ENCODE results near the gene ANKRD7.

The ANKRD7 gene, protein sequence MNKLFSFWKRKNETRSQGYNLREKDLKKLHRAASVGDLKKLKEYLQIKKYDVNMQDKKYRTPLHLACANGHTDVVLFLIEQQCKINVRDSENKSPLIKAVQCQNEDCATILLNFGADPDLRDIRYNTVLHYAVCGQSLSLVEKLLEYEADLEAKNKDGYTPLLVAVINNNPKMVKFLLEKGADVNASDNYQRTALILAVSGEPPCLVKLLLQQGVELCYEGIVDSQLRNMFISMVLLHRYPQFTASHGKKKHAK

DNA sequence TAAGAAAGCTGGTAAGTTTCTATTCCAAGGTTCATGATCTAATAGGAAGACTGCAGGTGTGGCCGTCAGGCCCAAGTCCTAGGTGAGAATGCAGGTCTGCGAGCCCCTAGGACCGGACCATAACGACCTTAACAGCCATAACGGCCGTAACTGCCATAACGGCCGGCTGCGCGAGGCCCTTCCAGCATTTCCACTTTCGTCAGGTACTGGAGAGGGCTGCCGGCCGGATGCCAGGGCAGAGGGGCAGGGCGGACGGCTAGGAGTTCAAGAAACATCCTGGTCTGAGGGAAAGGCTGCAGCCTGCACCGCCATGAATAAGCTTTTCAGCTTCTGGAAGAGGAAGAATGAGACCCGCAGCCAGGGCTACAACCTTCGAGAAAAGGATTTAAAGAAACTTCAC is at the start of gene ANKRD7:
TSS of gene ANKRD7 (plus strand) at position 184 of the 400 bp plus-strand sequence. CDS start at position 311, 127 bp downstream.
- DNase-seq: no peak

- DNase-seq: no peak
Observed at GRCh38 chr7:118175740-118176139, 48.8 kb upstream of the ANKRD7 start.

DNA sequence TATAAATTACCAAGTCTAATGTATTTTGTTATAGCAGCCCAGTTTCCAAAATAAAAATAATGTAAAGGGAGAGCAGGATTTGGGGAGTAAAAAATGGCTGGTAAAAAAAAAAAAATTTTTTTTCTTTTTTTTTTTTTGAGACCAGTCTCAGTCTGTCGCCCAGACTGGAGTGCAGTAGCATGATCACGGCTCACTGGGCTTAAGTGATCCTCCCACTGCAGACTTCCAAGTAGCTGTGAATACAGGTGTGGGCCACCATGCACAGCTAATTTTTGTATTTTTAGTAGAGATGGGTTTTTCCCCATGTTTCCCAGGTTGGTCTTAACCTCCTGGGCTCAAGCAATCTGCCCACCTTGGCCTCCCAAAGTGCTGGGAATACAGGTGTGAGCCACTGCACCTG is 45.3 kb upstream of the ANKRD7 start:
- DNase-seq: no peak

DNA sequence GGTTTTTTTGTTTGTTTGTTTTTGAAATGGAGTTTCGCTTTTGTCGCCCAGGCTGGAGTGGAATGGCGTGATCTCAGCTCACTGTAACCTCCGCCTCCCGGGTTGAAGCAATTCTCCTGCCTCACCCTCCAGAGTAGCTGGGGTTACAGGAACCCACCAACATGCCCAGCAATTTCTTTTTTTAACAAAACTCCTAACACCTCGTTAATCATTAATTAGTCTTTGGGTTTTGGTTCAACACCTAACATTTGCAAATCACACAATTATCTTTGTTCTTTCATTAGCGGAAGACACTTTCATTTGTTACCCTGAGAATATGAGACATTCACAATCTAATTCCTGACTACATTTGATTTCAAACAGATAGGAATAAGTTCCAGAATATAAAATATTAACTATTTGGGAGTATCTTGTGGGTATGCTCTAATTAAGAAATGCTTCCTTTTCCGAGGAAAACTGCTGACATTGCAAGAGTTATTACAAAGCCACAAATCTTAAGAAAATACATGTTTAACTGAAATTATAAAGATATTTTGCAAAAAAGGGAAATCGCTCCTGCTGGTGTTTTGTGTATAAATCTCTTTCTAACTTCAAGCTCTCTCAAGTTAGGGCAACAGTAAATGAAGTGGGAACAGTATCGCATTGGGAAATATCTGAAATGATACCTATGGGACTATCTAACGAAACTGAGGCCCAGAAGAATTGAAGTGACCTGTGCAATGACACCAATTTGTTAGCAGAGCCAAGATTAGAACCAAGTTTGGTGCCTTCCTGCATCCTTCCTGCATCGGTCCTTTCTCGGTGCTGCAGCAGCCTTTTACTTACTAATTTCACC is 41.7 kb upstream of the ANKRD7 start:
- DNase-seq: no peak

- DNase-seq: no peak
Observed at GRCh38 chr7:118183428-118183785, 41.1 kb upstream of the ANKRD7 start.

GRCh38 chr7:118183786-118184564 is 40.5 kb upstream of the ANKRD7 start, which contains the start of gene LSM8:
LSM8 (plus strand) TSS chr7:118184164; CDS start chr7:118184224, 60 bp downstream.
- peak; percentile 93 for DNase-seq

- DNase-seq: no peak
Observed at GRCh38 chr7:118184565-118184940, 40.0 kb upstream of the ANKRD7 start.

GRCh38 chr7:118185163-118185860 is 39.2 kb upstream of the ANKRD7 start:
- DNase-seq: no peak

DNA sequence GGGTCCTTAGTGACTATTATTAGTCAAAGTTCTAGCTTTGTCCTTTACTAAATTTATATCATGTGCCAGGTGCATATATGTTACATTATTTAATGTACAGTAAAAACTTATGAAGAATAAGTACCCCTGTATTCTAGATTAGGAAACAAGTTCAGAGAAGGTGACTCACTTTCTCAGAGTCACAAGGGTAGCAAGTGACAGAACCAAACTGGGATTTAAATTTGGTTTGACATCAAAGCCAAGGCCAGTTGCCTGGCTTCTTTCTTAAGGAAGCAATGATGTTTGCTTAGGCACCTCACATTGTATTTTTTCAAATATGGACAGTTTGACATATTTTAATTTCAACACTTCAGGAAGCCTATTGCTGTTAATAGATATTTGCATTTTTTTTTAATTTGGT is 38.0 kb upstream of the ANKRD7 start:
- no peak for DNase-seq

DNA sequence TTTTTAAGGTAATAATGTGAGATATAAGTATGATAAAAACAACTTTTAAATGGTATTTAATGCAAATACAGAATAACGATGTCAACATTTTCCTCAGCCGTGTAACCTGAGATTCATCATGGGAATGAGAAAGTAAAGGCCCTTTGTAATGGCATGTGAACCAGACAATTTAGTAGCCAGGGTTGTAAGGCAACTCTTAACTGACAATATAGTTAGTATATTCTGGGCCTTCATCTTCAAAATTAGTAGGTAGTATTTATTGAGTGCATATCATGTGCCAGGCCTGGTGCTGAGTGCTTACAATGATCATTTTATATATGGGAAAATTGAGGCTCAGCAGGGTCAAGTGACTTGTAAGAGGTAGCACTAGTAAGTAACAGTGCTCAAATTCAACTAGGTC is 29.9 kb upstream of the ANKRD7 start:
- no peak for DNase-seq

DNA sequence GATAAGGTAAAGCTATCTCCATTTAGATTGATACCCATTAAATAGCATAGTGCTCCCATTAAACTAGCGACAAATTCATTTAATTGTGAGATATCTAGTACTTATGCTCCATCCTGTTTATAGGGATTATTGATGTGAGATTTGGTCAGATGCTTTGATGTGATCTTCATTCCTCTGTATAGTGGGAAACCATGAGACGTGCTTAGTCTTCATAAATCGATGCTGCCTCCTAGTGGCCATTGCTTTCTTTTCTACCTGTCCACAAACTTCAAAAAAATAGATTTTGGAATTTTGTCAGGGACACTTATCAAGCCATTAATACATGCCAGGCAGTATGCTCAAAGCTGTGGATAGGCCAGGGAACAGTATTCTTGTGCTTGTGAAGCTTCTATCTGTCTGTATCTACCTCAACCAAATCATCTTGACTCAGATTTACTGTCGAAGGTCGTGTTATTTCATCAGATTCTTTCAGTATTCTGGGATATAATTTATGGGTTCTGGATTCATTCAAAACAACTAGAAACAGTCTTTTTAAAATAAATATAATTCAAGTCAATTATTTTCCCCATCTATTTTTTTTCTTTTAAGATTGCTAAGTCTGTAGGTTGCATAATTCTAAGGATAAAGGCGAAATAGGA is 28.5 kb upstream of the ANKRD7 start:
- DNase-seq: peak; percentile 57

DNA sequence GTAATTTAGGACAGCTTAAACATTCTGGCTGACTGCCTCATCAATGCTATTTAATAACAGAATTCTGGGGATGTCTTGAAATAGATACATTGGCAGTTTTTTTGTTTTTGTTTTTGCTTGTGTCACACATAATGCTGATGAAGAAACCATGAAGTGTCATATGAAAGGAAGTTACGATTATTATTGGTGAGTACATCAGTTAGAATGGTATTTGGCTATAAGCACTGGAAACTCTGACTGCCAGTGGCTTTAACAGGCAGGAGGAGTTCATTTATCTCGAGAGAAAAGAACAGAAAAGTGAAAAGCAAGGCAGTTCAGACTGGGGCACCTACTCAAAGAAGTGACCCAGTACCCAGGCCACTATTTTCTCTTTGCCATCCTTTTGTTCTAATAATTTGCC is 22.4 kb upstream of the ANKRD7 start:
- no peak for DNase-seq

DNA sequence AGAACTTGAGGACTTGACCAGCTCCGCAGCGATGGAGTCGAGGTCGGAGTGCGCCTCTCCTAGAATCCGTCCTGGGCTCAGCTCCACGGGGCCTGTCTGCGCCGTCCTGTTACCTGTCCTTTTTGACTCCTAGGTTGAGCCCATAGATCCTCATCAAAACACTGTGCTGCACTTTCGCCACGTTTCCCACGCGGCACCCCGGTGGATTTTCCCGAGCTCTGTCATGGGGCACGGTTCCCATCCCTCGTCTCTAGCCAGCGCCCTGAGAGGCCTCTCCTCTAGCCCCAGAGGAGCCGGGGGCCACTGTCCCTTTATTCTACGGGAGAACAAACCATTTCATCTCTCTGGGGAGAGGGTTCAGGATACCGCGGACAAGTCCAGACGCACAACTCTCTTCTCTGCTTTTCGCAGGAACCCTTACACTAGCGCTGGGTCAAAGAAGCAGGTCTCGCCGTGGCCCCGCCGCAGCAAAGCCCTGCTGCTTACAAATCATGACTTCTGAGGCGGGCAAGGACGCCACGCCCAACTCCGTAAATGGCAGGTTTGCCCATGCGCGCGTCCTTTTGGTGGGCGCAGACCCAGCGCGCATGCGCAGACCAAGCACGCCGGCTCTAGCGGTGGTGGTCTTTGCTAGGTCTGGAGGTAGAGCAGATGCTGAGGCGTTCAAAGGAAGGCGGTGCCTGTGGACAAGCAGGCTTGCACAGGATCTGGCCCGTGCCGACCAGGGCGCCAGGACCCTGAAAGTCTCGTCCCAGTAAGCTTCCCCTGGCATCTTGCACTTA is 10.3 kb upstream of the ANKRD7 start:
- peak; percentile 76 for DNase-seq

DNA sequence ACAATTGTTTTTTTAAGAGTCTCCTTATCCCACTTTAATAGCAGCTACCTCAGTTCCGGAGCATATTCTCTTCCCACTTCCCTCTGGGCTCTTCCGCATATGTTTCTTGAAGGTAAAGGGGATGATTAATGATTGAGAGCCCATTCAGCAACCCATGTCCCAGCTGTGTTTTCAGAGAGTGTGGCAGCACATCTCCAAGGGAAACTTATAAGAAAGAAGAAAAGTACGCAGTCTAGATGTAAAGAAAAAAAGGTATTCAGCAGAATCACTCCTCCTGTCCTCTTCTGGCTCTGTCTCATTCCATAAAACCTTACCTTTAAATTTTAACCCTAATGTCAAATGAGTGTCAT is 9.7 kb upstream of the ANKRD7 start:
- no peak for DNase-seq

GRCh38 chr7:118217210-118217619 is 7.3 kb upstream of the ANKRD7 start:
- DNase-seq: no peak

DNA sequence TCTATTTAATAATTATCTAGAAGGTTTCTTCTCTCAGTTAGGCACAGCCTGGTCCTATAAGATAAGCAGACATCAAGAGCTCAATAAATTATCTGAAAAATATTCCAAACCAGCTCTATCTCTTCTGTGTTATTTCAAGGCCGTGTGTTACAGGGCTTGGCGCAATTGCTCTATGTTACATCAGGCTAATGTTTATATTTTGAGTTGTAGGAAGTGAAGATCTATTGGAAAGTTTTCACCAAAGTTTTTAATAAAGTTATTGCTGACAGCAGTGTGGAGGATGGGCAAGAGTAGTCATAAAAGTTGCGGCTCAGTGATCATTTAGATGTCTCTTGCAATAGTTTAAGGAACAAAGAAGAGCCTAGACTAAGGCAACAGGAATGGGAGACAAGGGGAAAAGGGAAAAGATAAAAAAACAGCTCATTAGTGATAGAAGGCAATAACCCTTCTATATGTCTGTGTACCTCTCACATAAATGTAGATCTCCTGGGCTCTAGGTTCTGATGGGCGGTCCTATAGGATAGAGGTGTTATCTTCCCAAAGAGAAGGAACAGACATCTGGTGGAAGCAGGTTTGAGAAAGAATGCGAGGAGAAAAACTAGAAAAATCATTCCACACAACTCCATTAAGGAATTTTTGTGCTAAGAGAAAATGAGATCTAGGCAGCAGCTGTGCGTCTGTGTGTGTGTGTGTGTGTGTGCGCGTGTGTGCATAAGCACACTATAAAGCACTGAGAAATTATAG is 5.9 kb upstream of the ANKRD7 start:
- DNase-seq: no peak

DNA sequence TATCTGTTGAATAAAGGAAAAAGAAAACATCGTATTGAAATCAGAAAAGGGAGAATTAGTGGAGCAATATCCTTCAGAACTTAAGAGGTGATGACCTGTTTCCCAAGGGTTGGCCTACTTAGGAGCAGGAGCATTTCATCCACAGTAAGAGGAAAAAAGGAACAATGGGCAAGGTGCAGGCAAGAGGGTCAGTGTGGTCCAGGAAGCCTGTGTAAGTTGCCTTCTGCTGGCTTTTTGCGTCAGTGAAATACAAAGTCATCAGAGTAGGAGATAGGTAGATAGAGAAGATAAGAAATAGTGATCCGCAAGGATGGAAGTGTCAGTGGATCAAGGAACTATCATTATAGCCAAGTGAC is 5.4 kb upstream of the ANKRD7 start:
- no peak for DNase-seq

- DNase-seq: no peak
Observed at GRCh38 chr7:118220583-118220982, 3.9 kb upstream of the ANKRD7 start.

DNA sequence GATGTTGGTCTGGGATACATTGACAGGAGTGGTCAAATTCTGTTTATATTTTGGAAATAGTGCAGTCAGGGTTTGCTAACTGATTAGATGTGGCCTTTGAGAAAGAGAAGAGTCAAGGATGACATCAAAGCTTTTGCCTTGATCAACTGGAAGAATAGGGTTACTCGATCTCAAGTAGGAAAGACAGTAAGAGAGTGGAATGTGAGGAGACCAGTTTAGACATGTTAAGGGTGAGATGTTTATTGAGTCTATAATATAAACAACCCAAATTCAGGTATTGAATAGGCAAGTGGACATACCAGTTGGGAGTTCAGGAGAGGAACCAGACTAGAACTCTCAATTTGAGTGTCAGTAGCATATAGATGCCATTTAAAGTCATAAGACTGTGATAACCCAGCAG is 1.9 kb upstream of the ANKRD7 start:
- DNase-seq: no peak

- no peak for DNase-seq
Observed at GRCh38 chr7:118232837-118233236, 8.3 kb downstream of the ANKRD7 start.

- no peak for DNase-seq
Observed at GRCh38 chr7:118233799-118234198, 9.3 kb downstream of the ANKRD7 start.

Measured in NCI-H446 treated with DMSO at 0.1 percent for 48 hours (cell line).